ENCODE data around the gene ZGPAT.

The ZGPAT gene

GRCh38 chr20:63692436-63693082 is 15.3 kb upstream of the ZGPAT start:
- no peak for DNase-seq

GRCh38 chr20:63693083-63693732 is 14.6 kb upstream of the ZGPAT start:
- no peak for DNase-seq

DNA sequence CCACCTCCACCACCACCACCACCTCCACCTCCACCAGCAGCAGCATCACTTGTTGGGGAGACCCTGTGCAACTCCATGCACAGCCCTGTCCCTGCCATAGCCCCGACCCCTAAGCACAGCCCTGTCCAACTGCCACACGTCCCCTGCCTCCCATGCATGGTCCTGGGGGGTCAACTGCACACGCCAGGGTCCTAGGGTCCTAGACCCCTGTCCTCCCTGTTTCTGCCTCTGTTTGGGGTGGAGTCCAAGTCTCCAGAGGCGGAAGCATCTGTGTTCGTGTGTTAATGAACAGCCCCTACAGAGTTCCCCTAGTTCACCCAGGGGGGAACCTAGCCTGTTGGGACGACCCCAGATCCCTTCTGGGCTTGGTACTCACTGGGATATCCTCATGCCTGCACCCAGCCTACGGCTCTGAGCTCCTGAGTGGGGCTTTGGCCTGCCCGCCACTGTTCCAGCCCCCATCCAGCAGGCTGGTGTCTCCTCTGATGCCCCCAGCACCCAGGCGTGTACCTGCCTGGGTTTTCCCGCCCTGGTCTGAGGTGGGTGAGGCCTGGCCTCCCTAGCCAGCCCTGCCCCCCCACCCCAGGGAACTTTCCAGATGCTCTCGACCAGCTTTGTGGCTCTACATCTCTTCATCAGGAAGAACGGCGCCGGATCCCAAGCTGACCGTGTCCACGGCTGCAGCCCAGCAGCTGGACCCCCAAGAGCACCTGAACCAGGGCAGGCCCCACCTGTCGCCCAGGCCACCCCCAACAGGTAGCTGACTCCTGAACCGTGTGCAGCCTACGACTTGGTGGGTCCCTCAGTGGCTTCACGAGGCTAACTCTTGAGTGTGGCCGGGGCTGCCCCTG is 13.9 kb upstream of the ZGPAT start:
- DNase-seq = no peak

DNA sequence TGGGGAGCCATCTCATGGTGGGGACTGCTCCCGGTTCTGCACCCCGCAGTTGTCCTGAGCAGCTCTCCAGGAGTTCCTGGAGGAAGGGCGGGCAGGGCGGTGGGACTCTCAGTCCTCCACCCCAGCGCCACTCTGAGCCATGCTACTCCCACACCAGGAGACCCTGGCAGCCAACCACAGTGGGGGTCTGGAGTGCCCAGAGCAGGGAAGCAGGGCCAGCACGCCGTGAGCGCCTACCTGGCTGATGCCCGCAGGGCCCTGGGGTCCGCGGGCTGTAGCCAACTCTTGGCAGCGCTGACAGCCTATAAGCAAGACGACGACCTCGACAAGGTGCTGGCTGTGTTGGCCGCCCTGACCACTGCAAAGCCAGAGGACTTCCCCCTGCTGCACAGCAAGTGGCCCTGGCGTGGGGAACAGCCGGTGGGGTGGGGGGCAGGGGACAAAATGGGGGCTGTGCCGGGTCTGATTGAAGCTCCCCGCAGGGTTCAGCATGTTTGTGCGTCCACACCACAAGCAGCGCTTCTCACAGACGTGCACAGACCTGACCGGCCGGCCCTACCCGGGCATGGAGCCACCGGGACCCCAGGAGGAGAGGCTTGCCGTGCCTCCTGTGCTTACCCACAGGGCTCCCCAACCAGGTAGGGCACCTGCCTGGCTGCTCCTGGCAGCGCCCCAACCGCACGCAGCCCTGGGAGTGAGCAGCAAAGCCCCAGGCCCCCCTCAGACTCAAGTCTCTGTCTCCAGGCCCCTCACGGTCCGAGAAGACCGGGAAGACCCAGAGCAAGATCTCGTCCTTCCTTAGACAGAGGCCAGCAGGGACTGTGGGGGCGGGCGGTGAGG is 13.0 kb upstream of the ZGPAT start:
- DNase-seq = no peak

DNA sequence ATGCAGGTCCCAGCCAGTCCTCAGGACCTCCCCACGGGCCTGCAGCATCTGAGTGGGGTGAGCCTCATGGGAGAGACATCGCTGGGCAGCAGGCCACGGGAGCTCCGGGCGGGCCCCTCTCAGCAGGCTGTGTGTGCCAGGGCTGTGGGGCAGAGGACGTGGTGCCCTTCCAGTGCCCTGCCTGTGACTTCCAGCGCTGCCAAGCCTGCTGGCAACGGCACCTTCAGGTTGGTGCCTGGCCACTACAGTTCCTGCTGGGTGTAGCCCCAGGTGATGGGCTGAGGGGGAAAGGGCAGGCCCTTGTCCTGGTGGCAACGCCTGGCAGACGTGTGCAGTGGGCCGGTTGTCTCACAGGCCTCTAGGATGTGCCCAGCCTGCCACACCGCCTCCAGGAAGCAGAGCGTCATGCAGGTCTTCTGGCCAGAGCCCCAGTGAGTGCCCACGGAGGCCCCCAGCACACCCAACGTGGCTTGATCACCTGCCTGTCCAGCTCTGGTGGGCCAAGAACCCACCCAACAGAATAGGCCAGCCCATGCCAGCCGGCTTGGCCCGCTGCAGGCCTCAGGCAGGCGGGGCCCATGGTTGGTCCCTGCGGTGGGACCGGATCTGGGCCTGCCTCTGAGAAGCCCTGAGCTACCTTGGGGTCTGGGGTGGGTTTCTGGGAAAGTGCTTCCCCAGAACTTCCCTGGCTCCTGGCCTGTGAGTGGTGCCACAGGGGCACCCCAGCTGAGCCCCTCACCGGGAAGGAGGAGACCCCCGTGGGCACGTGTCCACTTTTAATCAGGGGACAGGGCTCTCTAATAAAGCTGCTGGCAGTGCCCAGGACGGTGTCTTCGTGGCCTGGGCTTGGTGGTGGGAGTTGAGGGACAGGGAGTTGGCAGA is 12.2 kb upstream of the ZGPAT start:
- DNase-seq = no peak

DNA sequence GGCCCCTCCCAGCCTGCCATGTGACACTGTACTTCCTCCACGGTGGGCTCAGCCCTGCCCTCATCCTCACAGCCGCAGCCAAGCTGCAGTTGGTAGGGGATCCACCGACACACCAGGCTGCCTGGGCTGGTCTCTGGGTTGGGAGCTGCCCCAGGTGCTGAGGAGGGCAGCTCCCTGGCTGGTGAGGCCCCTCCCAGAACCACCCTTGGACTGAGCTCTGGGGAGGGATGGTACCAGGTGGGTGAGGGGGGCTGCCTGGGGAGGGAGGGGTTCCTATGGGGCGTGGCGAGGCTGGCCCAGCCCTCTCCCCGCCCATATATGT is 11.6 kb upstream of the ZGPAT start:
- no peak for DNase-seq

GRCh38 chr20:63696628-63697356 is 11.0 kb upstream of the ZGPAT start, which contains the start of gene TNFRSF6B:
TNFRSF6B (plus strand) TSS chr20:63696652; CDS start chr20:63696768, 116 bp downstream.
- DNase-seq = no peak

DNA sequence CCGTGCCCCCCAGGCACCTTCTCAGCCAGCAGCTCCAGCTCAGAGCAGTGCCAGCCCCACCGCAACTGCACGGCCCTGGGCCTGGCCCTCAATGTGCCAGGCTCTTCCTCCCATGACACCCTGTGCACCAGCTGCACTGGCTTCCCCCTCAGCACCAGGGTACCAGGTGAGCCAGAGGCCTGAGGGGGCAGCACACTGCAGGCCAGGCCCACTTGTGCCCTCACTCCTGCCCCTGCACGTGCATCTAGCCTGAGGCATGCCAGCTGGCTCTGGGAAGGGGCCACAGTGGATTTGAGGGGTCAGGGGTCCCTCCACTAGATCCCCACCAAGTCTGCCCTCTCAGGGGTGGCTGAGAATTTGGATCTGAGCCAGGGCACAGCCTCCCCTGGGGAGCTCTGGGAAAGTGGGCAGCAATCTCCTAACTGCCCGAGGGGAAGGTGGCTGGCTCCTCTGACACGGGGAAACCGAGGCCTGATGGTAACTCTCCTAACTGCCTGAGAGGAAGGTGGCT is 10.4 kb upstream of the ZGPAT start:
- no peak for DNase-seq

- DNase-seq = no peak
These were observed 9.8 kb upstream of the ZGPAT start for GRCh38 chr20:63697868-63698545.

DNA sequence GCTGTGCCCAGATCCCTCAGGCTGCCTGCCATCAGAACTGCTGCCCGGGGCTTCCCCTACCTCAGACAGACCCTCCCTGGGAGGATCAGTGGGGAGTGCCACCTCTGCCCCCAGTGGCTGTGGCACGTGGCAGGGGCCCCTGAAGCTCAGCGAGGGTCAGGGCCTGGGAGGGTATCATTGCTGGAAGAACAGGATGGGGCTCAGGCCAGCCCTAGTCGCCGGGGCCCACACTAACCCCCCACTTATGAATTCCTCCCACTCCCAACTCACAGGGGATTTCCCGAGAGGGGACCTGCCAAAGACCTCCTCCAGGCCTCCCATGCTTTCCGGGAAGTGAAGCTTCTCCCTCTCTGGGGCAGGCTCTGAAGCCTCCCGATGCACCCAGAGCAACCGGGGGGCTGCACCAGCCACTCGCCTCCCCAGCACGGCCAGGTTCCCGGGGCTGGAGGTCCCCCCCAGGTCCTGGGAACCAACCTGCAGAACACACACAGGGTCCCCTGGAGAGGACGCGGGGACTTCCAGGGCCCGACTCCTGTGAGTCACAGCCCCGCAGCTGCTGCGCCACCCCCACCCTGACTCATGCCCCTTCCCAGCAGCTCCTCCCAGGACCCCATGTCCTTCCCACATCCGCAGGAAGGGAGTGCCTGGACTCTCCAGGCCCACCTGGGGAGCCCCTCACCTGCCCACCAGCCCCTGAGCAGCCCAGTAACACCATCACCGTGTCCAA is 8.9 kb upstream of the ZGPAT start:
- no peak for DNase-seq

DNA sequence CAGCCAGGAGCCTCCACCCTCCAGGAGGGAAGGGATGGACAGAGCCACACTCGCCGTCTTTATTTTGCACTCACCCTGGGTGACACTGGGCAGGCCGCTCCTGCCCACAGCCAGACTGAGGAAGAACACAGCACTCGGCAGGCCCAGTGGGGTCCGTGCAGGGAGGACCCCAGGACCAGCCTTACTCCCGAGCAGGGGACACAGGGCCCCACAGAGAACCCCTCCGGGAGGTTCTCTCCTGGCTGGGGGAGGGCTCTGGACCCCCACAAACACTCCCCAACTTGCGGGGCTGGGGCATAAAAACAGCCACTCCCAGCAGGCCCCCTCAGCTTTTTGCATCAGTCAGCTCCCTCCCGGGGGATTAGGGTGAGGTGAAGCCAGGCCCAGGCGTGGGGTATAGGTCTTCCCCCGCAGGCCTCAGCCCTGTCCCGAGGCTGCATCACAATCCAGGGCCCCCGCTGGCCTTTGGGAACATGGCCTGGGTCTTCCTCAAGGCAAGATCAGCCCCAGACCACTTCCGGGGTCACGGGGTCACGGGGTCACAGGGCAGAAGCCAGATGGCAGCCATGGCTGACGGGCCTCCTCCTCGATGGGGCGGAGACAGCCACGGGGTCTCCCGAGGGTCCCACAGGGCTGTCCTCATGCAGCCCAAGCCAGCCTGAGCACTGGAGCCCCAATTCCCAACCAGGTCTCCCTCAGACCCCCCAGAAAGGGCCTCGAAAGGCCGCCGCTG is 8.2 kb upstream of the ZGPAT start:
- DNase-seq = no peak

- no peak for DNase-seq
These were observed 7.4 kb upstream of the ZGPAT start for GRCh38 chr20:63700199-63701050.

GRCh38 chr20:63701051-63701328 is 6.8 kb upstream of the ZGPAT start:
- no peak for DNase-seq

- no peak for DNase-seq
These were observed 6.4 kb upstream of the ZGPAT start for GRCh38 chr20:63701329-63702035.

DNA sequence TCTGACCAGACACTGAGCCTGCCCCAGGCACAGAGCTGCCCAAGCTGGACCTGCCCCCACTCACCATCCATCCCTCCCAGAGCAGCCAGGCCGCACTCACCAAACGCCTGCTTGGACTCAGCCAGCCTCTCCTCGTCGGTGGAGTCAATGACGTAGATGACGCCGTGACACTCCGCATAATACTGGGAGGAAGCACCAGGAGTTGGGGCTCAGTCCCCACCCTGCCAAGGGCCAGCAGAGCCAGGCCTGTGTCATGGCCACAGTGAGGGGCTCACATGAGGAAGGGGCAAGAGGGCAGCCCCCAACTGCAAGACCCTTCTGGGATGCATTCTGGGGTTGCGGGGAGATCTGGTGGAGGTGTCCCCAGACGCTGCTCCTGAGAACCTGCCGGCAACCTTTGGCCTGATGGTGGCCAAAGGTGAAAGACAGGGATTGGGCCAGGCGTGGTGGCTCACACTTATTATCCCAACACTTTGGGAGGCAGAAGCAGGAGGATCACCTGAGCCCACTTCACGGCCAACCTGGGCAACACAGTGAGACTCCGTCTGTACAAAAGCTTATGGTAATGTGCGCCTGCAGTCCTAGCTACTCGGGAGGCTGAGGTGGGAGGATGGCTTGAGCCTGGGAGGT is 5.7 kb upstream of the ZGPAT start:
- DNase-seq = no peak

DNA sequence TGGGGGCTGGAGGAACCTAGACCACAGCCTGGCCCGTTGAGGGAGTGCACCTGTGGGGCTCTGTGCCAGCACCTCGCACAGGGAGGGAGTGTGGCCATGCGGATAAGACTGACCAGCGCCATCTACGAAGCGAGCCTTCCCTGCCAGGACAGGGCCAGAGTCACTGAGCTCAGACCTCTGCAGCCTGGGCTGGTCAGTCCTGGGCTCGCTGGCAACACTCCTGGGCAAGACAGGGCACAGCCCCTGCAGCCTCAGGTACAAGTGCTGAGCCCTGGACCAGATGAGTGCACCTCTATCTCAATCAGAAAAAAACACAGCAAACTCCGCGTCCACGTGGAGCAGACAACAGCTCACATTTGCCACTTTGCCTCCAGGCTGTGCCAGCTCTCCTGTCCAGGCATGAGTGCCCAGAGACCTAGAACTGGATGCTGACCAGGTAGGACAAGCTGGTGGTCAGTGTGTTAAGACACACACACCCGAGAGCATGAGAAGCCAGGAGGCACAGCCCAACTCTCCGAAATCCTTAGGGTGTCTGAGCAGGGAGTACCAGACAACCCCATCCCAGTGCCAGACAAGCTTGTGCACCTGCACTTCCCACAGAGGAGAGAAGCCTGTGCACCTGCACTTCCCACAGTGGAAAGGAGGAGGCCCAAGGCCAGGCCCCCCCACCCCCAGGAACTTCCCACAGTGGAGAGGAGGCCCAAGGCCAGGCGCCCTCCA is 4.9 kb upstream of the ZGPAT start:
- DNase-seq = no peak
